ENCODE results near the gene BNC2.

The BNC2 gene

GRCh38 chr9:16668734-16669295 is 201.7 kb downstream of the BNC2 start:
- H3K4me3 ChIP-seq (ENCODE audit: low read depth, low read length) = no peak overlapping the region
- CTCF ChIA-PET = no interaction called here
- TF ChIP-seq CTCF (IDR thresholded peaks at IDR 0.05; ENCODE audit: insufficient read depth, low read length, missing control alignments) = no peak
- DNase-seq (ENCODE audit: low read depth, low spot score) = no peak
- POLR2A ChIA-PET = interaction anchor here (0.6 kb wide), 1 partner anchor 576 kb away, joined by 3 read pairs; no protein-coding TSS in a partner anchor

DNA sequence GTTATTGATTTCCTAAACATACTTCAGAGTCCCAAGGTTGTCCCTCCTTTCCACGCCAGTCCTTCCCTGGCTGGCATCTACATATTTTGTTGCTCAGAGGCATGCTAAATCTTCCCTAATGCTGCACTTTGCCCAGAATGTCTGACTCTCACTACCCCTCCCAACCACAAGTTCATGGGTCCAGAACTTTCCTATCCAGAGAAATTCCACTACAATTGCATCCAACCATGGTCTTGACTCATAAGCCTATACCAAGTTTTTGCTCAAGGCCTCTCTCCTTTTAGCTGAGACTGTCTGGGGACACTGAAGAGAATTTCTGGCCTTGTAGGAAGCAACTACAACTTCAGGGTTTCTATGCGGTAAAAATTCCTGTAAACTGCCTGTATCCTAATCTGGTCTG is 206.3 kb downstream of the BNC2 start:
- CTCF ChIA-PET = no interaction called here
- DNase-seq (ENCODE audit: low read depth, low spot score) = no peak
- POLR2A ChIA-PET = no interaction called here
- H3K4me3 ChIP-seq (ENCODE audit: low read depth, low read length) = no peak overlapping the region
- no peak for TF ChIP-seq CTCF (IDR thresholded peaks at IDR 0.05; ENCODE audit: insufficient read depth, low read length, missing control alignments)

GRCh38 chr9:16661816-16662215 is 208.7 kb downstream of the BNC2 start:
- H3K4me3 ChIP-seq (ENCODE audit: low read depth, low read length) = no peak overlapping the region
- DNase-seq (ENCODE audit: low read depth, low spot score) = no peak
- CTCF ChIA-PET = interaction anchor here (0.5 to 0.8 kb wide), 2 partner anchors 20 to 41 kb away, joined by 3 read pairs; no protein-coding TSS in a partner anchor
- POLR2A ChIA-PET = no interaction called here
- no peak for TF ChIP-seq CTCF (IDR thresholded peaks at IDR 0.05; ENCODE audit: insufficient read depth, low read length, missing control alignments)

- POLR2A ChIA-PET = interaction anchor here (0.7 kb wide), 1 partner anchor 486 kb away, joined by 3 read pairs; no protein-coding TSS in a partner anchor
- CTCF ChIA-PET = interaction anchor here (0.6 kb wide), 1 partner anchor 43 kb away, joined by 3 read pairs; no protein-coding TSS in a partner anchor
- no peak for DNase-seq (ENCODE audit: low read depth, low spot score)
- TF ChIP-seq CTCF (IDR thresholded peaks at IDR 0.05; ENCODE audit: insufficient read depth, low read length, missing control alignments) = no peak
- H3K4me3 ChIP-seq (ENCODE audit: low read depth, low read length) = no peak overlapping the region
These were observed 211.4 kb downstream of the BNC2 start for GRCh38 chr9:16659096-16659495.

GRCh38 chr9:16656432-16657169 is 213.9 kb downstream of the BNC2 start:
- DNase-seq (ENCODE audit: low read depth, low spot score) = no peak
- no peak for TF ChIP-seq CTCF (IDR thresholded peaks at IDR 0.05; ENCODE audit: insufficient read depth, low read length, missing control alignments)
- ChIA-PET POLR2A (no interaction called here), CTCF (no interaction called here)
- no peak overlapping the region for H3K4me3 ChIP-seq (ENCODE audit: low read depth, low read length)

- DNase-seq (ENCODE audit: low read depth, low spot score) = no peak
- ChIA-PET CTCF (no interaction called here), POLR2A (no interaction called here)
- TF ChIP-seq CTCF (IDR thresholded peaks at IDR 0.05; ENCODE audit: insufficient read depth, low read length, missing control alignments) = no peak
- no peak overlapping the region for H3K4me3 ChIP-seq (ENCODE audit: low read depth, low read length)
These were observed 215.8 kb downstream of the BNC2 start for GRCh38 chr9:16654596-16655126.

Data from AG04449 (cell line).